D341Med (cell line): ENCODE results near the gene RAD54L2.
"Not testable (repeated sequence)": the region's sequence is repeated elsewhere in the genome, so short reads cannot be mapped to it uniquely, and the experiment has no call there.

Experiments
- DNase-seq: peaks from one replicate; pipeline ENCODE4 v3.0.0; 2012; ENCODE audit warnings: low spot score

The RAD54L2 gene

GRCh38 chr3:51538459-51539290 lies at the start of gene RAD54L2:
Gene RAD54L2 (plus strand): TSS chr3:51538719. CDS start chr3:51590421, 51,702 bp downstream.
- peak; percentile 95 for DNase-seq

DNA sequence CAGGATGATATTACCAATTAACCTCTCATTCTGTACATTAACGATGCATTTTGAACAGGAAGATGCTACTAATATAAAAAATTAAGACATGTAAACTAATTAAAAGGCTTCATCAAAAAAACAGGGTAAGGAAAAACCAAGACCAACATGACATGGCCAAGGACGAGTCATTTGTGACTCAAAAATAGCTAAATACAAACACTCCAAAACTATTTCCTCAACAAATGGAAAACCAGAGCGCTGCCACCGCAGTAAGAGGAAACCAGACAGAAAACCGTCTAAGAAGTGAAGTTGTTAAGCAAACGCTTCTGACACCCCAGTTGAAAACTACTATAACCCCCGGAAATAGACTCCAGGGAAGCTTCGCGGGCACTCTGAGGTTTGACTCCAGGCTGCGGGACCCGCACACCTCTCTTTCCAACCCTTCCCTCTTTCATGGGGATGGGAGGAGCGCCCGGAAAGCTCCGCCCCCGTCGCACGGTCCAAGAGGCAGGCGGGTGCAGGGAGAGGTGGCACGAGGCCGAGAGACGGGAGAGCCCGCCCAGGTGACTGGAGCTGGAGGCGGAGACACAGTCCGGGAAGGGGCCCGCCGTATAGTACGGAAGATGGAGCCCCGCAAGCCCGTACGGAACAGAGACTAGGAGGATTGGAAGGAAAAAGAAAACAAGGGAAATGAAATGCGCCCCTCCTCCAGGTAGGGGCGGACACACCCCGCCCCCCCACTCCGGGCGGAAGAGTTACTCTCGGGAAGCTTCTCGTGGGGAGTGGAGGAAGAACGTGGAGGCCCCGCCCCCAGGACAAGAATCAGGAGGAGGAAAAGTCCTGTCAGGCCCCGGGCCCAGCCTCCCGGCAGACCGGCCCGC lies 39.4 kb upstream of the RAD54L2 start:
- peak; percentile 93 for DNase-seq

DNA sequence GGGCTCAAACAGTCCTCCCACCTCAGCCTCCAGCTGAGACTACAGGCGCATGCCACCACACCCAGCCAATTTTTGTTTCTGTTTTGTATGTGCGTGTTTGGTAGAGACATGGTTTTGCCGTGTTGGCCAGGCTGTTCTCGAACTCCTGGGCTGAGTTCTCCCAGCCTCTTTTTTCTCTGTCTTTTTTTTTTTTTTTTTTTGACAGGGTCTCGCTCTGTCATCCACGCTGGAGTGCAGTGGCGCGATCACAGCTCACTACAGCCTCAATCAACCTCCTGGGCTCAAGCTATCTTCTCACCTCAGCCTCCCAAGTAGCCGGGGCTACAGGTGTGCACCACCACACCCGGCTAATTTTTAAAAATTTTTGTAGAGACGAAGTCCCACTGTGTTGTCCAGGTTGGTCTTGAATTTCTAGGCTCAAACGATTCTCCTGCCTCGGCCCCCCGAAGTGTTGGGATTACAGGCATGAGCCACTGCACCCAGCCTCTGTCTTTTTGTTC lies 37.8 kb upstream of the RAD54L2 start:
- DNase-seq, result no peak

GRCh38 chr3:51501833-51502561 lies 36.5 kb upstream of the RAD54L2 start:
- peak; percentile 80 for DNase-seq

GRCh38 chr3:51502562-51502910 lies 36.0 kb upstream of the RAD54L2 start:
- no peak for DNase-seq

DNA sequence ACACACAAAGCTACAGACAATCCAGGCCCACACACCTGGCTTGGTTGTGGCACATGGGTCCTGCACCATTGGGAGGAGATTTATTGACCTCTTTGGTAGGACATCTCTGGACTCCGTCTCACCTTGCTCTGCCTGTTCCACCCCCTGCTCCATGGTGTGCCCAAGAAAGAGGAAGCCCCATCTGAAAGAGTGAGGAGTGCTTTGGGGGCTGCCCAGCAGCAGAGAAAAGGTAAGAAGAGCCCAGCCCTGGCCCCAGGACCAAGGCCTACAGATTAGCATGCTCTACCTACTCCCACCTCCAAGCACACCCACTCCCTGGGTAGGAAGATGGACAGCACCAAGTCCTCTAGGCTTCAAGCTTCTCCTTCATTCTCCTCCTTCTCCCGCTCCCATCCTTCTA lies 35.5 kb upstream of the RAD54L2 start:
- no peak for DNase-seq

DNA sequence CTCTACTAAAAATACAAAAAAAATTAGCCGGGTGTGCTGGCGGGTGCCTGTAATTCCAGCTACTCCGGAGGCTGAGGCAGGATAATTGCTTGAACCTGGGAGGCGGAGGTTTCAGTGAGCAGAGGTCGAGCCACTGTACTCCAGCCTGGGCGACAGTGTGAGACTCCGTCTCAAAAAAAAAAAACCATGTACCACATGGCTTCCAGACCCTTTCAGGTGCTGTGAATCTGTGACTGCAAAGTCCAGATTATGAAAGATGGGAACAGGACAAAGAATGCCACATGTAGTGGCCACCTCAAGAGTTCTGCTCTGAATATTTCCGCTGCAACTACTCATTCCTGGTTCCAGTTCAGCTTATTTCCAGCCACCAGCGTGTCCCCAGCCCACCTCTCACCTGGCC lies 30.3 kb upstream of the RAD54L2 start:
- DNase-seq, result no peak

GRCh38 chr3:51510996-51511395 lies 27.5 kb upstream of the RAD54L2 start:
- DNase-seq, result no peak

DNA sequence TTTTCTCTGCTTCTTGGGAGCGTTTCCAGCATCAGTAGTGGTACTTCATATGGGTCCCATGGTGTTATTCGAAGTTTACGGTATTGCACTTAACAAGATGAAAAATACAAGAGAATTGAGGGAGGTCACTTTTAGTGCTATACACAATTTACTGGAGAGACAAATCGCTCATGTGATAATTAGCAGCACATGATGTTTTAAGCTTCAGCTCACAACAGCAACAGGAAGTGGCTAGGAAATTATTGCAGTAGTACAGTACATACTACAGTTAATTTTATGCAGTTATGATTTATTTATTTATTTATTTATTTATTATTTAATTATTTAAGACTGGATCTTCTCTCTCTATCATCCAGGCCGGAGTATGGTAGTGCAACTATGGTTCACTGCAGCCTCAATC lies 24.3 kb upstream of the RAD54L2 start:
- DNase-seq, result no peak

DNA sequence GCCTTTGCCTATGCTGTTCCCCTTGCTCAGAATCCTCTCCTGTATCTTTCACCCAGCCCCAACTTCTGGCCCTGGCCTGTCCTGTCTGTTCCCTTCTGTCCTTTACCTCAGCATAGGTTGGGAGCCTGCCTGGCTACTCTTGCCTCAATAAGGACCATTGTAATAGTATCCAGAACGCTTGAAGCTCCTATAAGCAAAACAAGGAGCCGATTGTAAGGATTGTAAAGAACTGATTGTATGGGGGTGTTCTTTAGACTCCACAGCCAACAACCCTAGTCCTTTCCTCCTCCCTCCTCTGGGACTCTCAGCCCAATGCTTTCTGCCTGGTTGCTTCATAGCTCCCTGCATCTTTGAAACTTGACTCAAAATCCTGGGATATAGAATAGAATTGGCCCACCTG lies 18.7 kb upstream of the RAD54L2 start:
- DNase-seq, result no peak

DNA sequence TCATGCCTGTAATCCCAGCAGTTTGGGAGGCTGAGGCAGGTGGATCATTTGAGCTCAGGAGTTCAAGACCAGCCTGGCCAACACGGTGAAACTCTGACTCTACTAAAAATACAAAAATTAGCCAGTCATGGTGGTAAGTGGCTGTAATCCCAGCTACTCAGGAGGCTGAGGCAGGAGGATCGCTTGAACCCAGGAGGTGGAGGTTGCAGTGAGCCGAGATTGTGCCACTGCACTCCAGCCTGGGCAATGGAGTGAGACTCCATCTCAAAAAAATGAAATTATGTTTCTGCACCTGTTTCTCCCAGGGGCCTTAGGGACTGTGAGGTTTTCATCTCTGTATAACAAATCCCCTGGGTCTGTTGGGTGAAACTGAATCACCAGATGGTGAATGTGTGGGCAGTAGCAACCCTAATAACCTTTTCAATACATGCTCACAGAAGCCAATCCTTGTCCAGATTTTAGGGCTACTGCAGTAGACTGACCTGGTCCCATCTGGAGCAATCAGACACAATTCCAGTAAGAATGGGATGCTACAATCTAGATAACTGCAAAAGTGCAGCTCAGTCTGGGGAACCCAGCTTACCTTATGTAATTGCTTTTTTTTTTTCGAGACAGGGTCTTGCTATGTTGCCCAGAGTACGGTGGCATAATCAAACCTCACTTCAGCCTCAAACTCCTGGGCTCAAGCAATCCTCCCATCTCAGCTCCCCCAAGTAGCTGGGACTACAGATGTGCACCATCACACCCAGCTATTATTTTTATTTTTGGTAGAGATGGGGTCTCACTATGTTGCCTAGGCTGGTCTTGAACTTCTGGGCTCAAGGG lies 17.4 kb upstream of the RAD54L2 start:
- DNase-seq, result not testable (repeated sequence)

DNA sequence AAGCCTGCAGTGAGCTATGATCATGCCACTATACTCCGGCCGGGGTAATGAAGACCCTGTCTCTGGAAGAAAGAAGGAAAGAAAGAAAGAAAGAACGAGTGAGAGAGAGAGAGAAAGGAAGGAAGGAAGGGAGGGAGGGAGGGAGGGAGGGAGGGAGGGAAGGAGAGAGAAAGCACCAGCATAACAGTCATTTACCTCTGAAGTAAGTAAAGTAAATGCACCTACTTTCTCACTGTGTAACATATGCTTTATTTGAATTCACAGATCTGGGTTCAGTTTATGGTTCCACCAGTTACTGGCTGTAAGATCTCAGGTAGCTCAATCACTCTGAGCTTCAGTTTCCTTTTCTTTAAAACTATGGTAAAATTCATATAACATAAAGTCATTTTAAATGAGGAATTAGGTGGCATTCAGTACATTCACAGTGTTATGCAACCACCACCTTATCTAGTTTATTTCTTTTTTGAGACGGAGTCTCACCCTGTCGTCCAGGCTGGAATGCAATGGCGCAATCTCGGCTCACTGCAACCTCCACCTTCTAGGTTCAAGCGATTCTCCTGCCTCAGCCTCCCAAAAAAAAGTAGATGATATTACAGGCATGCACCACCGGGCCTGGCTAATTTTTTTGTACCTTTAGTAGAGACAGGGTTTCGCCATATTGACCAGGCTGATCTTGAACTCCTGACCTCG lies 16.1 kb upstream of the RAD54L2 start:
- DNase-seq, result no peak

DNA sequence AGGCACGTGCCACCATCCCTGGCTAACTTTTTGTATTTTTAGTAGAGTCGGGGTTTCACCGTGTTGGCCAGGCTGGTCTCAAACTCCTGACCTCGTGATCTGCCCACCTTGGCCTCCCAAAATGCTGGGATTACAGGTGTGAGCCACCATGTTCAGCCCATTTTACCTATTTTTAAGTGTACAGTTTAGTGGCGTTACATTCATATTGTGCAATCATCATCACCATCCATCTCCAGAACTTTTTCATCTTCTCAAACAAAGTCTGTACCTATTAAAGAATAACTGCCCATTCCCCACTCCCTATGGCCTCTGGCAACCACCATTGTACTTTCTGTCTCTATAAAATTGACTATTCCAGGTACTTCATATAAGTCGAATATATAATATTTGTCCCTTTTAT lies 13.6 kb upstream of the RAD54L2 start:
- DNase-seq, result not testable (repeated sequence)

GRCh38 chr3:51530485-51530884 lies 8.0 kb upstream of the RAD54L2 start:
- no peak for DNase-seq

DNA sequence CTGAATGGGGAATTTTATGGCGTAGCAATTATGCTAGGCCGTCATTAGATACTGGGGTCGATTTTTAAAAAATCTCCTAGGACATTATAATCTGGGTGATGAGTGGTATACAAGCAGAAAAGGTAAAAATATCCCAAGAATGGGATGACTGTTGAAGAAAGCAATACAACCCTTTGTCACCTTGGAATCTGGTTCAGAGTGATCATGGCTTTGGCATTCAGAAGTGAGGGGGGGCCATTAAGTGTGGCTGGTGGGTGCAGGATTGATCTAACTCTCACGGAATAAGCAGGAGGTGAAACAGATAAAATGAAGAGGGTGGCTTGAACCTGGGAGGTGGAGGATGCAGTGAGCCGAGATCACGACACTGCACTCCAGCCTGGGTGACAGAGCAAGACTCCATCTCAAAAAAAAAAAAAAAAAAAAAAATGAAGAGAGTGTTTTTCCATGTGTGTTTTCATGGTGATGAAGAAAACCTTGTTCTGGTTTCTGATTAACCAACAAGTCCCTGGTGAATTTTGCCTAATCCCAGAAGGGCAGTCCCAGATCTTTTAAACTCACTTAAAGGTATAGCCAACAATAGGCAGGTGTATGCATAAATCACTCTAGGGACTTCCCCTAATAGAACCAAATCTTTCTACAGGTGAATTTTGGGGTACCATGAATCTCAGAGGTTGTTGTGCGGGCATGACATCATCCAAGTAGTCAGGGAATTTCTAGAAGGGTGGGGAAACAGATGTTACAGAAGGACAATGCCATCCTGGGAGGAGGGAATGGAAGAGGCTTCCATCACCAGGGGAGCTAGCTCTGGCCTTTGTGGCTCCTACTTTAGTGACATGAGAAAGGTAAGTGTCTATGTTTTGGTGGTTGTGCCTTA lies 3.1 kb upstream of the RAD54L2 start:
- no peak for DNase-seq

- not testable (repeated sequence) for DNase-seq
These were observed 888 bp upstream of the RAD54L2 start for GRCh38 chr3:51537631-51538030.

DNA sequence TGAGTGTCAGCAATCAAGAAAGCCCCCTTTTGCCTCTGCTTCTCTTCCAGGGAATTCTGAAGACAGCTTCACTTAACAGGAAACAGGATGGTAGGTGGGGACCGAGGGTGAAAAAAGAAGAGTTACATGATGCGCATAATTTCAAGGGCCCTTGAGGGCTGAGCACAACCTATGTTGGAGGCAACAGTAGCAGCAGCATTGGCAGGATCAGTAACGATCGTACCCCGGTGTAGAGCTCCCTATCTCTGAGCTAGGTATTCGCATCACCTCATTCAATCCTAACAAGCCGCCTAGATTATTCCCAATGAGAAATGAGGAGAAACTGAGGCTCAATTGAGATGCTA lies 432 bp upstream of the RAD54L2 start:
- DNase-seq, result peak; percentile 57

- peak; percentile 60 for DNase-seq
These were observed 897 bp downstream of the RAD54L2 start for GRCh38 chr3:51539291-51539941.

GRCh38 chr3:51542596-51542995 lies 4.1 kb downstream of the RAD54L2 start:
- not testable (repeated sequence) for DNase-seq
